ENCODE measurements around the gene ANKRD52. TPM values are rescaled to one million over a fixed set of nuclear protein-coding genes. Genes with fewer than 3 reads are reported as not detected.

Gene ANKRD52
- total RNA-seq, 1 experiment from 2014 or later: 56.6 TPM

GRCh38 chr12:56248711-56249110, 9.5 kb downstream of the ANKRD52 start:
- H2AFZ ChIP-seq (ENCODE audit: low read depth, low read length, poor library complexity, severe bottlenecking): no peak overlapping the region
- CTCF ChIA-PET: no interaction called here
- ATAC-seq (no peak), DNase-seq (ENCODE audit: low read depth, low spot score) (no peak)
- POLR2A ChIA-PET: no interaction called here
- H4K20me1 ChIP-seq (ENCODE audit: insufficient read depth): no peaks in the 10 kb centered on the region
- no peak overlapping the region for H3K4me3 ChIP-seq (replicated peaks in 1 of 2; ENCODE audit: low read depth in 1 of 2, low read length in 2 of 2)
- H3K27me3 ChIP-seq (ENCODE audit: insufficient read depth, low read length): no peaks in the 10 kb centered on the region
- no peak overlapping the region for H3K27ac ChIP-seq (ENCODE audit: low read depth, low read length)
- H3K9ac ChIP-seq (ENCODE audit: low read length): no peak overlapping the region
- H3K4me2 ChIP-seq (ENCODE audit: low read length): no peak overlapping the region
- no peaks in the 10 kb centered on the region for H3K4me1 ChIP-seq (ENCODE audit: control insufficient read depth in 1 of 2, insufficient read depth in 2 of 2, low read length in 2 of 2)
- peaks cover under 1% of the 10 kb centered on the region; the same call in 1 of the 2 replicates for H3K79me2 ChIP-seq (ENCODE audit: insufficient read depth, low read length)
- no peak for TF ChIP-seq CBX3 (IDR thresholded peaks at IDR 0.05; ENCODE audit: low read depth)
- no peak for TF ChIP-seq SIN3A (IDR thresholded peaks at IDR 0.05; ENCODE audit: low read depth)
- no peak for TF ChIP-seq MAX (IDR thresholded peaks at IDR 0.05)
- TF ChIP-seq ZFX (IDR thresholded peaks at IDR 0.05): no peak
- no peak for TF ChIP-seq YY1 (IDR thresholded peaks at IDR 0.05; ENCODE audit: extremely low read depth, insufficient replicate concordance, low read depth, low read length)
- H3K9me3 ChIP-seq (ENCODE audit: control insufficient read depth in 1 of 2, insufficient read depth in 1 of 2, low read depth in 1 of 2, low read length in 2 of 2): no peaks in the 10 kb centered on the region
- peaks cover 57 to 62% of the 10 kb centered on the region in 2 experiments for H3K36me3 ChIP-seq (ENCODE audit: control insufficient read depth in 1 of 2, insufficient read depth in 2 of 2, low read length in 2 of 2)
- H3K9me2 ChIP-seq (ENCODE audit: insufficient read depth): no peaks in the 10 kb centered on the region
- intact Hi-C loops (cut with micrococcal nuclease): no loop called here
- RAD21 ChIA-PET (ENCODE audit: low non-redundant PET in 1 of 2, low total read pairs in 2 of 2, uncharacterized antibody in 2 of 2, unreplicated experiment in 2 of 2): no interaction called here
- BruUV-seq (replicated peaks): no TSS peak

GRCh38 chr12:56247923-56248322, 10.3 kb downstream of the ANKRD52 start:
- TF ChIP-seq CTCF (IDR thresholded peaks at IDR 0.05 in 2 of 3, conservative IDR thresholded peaks at IDR 0.05 in 1 of 3; ENCODE audit: borderline replicate concordance in 1 of 3, insufficient read depth in 1 of 3, low read depth in 2 of 3, low read length in 2 of 3): no peak
- TF ChIP-seq ELF1 (IDR thresholded peaks at IDR 0.05; ENCODE audit: borderline replicate concordance, low read depth): no peak
- no peak for TF ChIP-seq SIN3A (IDR thresholded peaks at IDR 0.05; ENCODE audit: low read depth)
- TF ChIP-seq CEBPB (IDR thresholded peaks at IDR 0.05; ENCODE audit: low read depth): no peak
- TF ChIP-seq SP1 (IDR thresholded peaks at IDR 0.05; ENCODE audit: low read depth): no peak
- no peak for TF ChIP-seq ZFX (IDR thresholded peaks at IDR 0.05)
- no peak for TF ChIP-seq EGR1 (IDR thresholded peaks at IDR 0.05; ENCODE audit: low read depth)
- no peak for TF ChIP-seq ZBTB33 (IDR thresholded peaks at IDR 0.05; ENCODE audit: extremely low read depth, insufficient replicate concordance, low read length)
- TF ChIP-seq POLR2A (IDR thresholded peaks at IDR 0.05; ENCODE audit: borderline replicate concordance, extremely low read depth, insufficient read depth, insufficient read length): no peak
- TF ChIP-seq YY1 (IDR thresholded peaks at IDR 0.05; ENCODE audit: extremely low read depth, insufficient replicate concordance, low read depth, low read length): no peak
- H3K4me2 ChIP-seq (ENCODE audit: low read length): no peak overlapping the region
- H3K9me3 ChIP-seq (ENCODE audit: control insufficient read depth in 1 of 2, insufficient read depth in 1 of 2, low read depth in 1 of 2, low read length in 2 of 2): no peaks in the 10 kb centered on the region
- H3K4me3 ChIP-seq (replicated peaks in 1 of 2; ENCODE audit: low read depth in 1 of 2, low read length in 2 of 2): no peak overlapping the region
- H2AFZ ChIP-seq (ENCODE audit: low read depth, low read length, poor library complexity, severe bottlenecking): no peak overlapping the region
- H3K9ac ChIP-seq (ENCODE audit: low read length): no peak overlapping the region
- ChIA-PET CTCF (no interaction called here), POLR2A (no interaction called here), RAD21 (ENCODE audit: low non-redundant PET in 1 of 2, low total read pairs in 2 of 2, uncharacterized antibody in 2 of 2, unreplicated experiment in 2 of 2) (no interaction called here)
- H3K27ac ChIP-seq (ENCODE audit: low read depth, low read length): no peak overlapping the region
- no peaks in the 10 kb centered on the region for H3K27me3 ChIP-seq (ENCODE audit: insufficient read depth, low read length)
- no TSS peak for BruUV-seq (replicated peaks)
- no peaks in the 10 kb centered on the region; the same call in 1 of the 2 replicates for H3K79me2 ChIP-seq (ENCODE audit: insufficient read depth, low read length)
- intact Hi-C loops (cut with micrococcal nuclease): no loop called here
- DNase-seq (ENCODE audit: low read depth, low spot score) (no peak), ATAC-seq (no peak)
- peaks cover 49 to 54% of the 10 kb centered on the region in 2 experiments for H3K36me3 ChIP-seq (ENCODE audit: control insufficient read depth in 1 of 2, insufficient read depth in 2 of 2, low read length in 2 of 2)
- H4K20me1 ChIP-seq (ENCODE audit: insufficient read depth): no peaks in the 10 kb centered on the region
- no peaks in the 10 kb centered on the region for H3K4me1 ChIP-seq (ENCODE audit: control insufficient read depth in 1 of 2, insufficient read depth in 2 of 2, low read length in 2 of 2)
- no peaks in the 10 kb centered on the region for H3K9me2 ChIP-seq (ENCODE audit: insufficient read depth)

Data from HCT116 (cell line).